Measurements from ENCODE around the gene TEX19. TPM values are rescaled to one million over a fixed set of nuclear protein-coding genes. Genes with fewer than 3 reads are reported as not detected.

Gene TEX19
- total and polyA plus RNA-seq, 9 of the 15 experiments (the other 6 are each of a cell fraction or from before 2014, with no cell fraction given): 0.10 to 4.9 (median 1.9) TPM

GRCh38 chr17:82331345-82331939, 27.6 kb upstream of the TEX19 start:
- no peak for DNase-seq (ENCODE audit: extremely low read depth in 1 of 4, low spot score in 3 of 4)
- H3K79me2 ChIP-seq (ENCODE audit: control insufficient read depth, insufficient read depth, low read length): peaks cover 11% of the 10 kb centered on the region; the same call in 2 of the 3 replicates
- H3K4me2 ChIP-seq (ENCODE audit: insufficient read depth, low read length): no peak overlapping the region
- POLR2A ChIA-PET: interaction anchor here (0.6 to 1.2 kb wide), 4 partner anchors 14 to 120 kb away, joined by 3 to 4 read pairs (median 4); no protein-coding TSS in a partner anchor
- no peaks in the 10 kb centered on the region for H3K9me3 ChIP-seq (replicated peaks; ENCODE audit: control insufficient read depth, insufficient read depth, low read depth, low read length)
- 81% methylated on average over 25 of the region's 25 CpGs for WGBS (ENCODE audit: insufficient coverage, low coverage, missing lambda C conversion rate)
- BruUV-seq (replicated peaks): no TSS peak
- H2AFZ ChIP-seq (ENCODE audit: low read depth, low read length): no peak overlapping the region
- no peaks in the 10 kb centered on the region for H3K9me1 ChIP-seq (ENCODE audit: control insufficient read depth, insufficient read depth, low read length)
- no peaks in the 10 kb centered on the region for H3K27me3 ChIP-seq (ENCODE audit: control insufficient read depth in 2 of 2, insufficient read depth in 2 of 2, low read length in 2 of 2)
- CTCF ChIA-PET (ENCODE audit: low intra/inter-chr PET ratio): no interaction called here
- TF ChIP-seq, protein P1, sequence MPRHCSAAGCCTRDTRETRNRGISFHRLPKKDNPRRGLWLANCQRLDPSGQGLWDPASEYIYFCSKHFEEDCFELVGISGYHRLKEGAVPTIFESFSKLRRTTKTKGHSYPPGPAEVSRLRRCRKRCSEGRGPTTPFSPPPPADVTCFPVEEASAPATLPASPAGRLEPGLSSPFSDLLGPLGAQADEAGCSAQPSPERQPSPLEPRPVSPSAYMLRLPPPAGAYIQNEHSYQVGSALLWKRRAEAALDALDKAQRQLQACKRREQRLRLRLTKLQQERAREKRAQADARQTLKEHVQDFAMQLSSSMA (CRISPR knock-in tag; IDR thresholded peaks at IDR 0.05): no peak
- TF ChIP-seq CTBP1 (IDR thresholded peaks at IDR 0.05; ENCODE audit: borderline replicate concordance): no peak
- TF ChIP-seq SRSF1 (IDR thresholded peaks at IDR 0.05; ENCODE audit: low read depth, low read length): no peak
- TF ChIP-seq ETV5 (CRISPR knock-in tag; IDR thresholded peaks at IDR 0.05; ENCODE audit: low read depth): no peak
- peak; percentile 45; the same call in 1 of the 2 replicates for TF ChIP-seq GABPB1 (CRISPR knock-in tag; IDR thresholded peaks at IDR 0.05)
- no peak for TF ChIP-seq PHF8 (IDR thresholded peaks at IDR 0.05; ENCODE audit: borderline replicate concordance, low read length)
- no peak for TF ChIP-seq ZNF41 (CRISPR knock-in tag; conservative IDR thresholded peaks at IDR 0.05)
- no peak for TF ChIP-seq POLR3A (IDR thresholded peaks at IDR 0.05; ENCODE audit: borderline replicate concordance, extremely low read depth, insufficient read depth, insufficient read length)
- TF ChIP-seq PHB2 (IDR thresholded peaks at IDR 0.05; ENCODE audit: low read depth): no peak
- TF ChIP-seq CREBBP (IDR thresholded peaks at IDR 0.05; ENCODE audit: low read depth, low read length): no peak
- TF ChIP-seq MLLT1 (IDR thresholded peaks at IDR 0.05): 0 out of 4 replicates have a peak, but pooled peaks of 1 of the 2 experiments have one; percentile 14
- no peak for TF ChIP-seq TCFL5 (CRISPR knock-in tag; conservative IDR thresholded peaks at IDR 0.05)
- TF ChIP-seq ELF4 (CRISPR knock-in tag; IDR thresholded peaks at IDR 0.05): no peak
- TF ChIP-seq ZFP36 (IDR thresholded peaks at IDR 0.05; ENCODE audit: low read depth, low read length, partially characterized antibody): no peak
- no peak for TF ChIP-seq ZBTB1 (CRISPR knock-in tag; IDR thresholded peaks at IDR 0.05; ENCODE audit: borderline replicate concordance, low read depth)
- ATAC-seq: no peak
- H3K27ac ChIP-seq (ENCODE audit: extremely low read depth, low read depth, low read length): no peak overlapping the region
- FAIRE-seq: peak; percentile 11
- H3K9ac ChIP-seq (ENCODE audit: insufficient read depth in 1 of 2, low read depth in 2 of 2, low read length in 2 of 2): 0 out of 4 replicates have a peak overlapping the region, but pooled peaks of 1 of the 2 experiments have one; percentile 20
- H4K20me1 ChIP-seq (replicated peaks; ENCODE audit: control insufficient read depth, insufficient read depth, low read length): no peaks in the 10 kb centered on the region
- no peak overlapping the region for H3K4me3 ChIP-seq
- in situ Hi-C loops (cut with MboI) (no loop called here), intact Hi-C loops (cut with micrococcal nuclease) (no loop called here)
- peaks cover 37 to 99% of the 10 kb centered on the region in 2 experiments for H3K4me1 ChIP-seq (replicated peaks in 1 of 2; ENCODE audit: control insufficient read depth in 2 of 2, insufficient read depth in 2 of 2, low read length in 2 of 2)
- H3K36me3 ChIP-seq (ENCODE audit: control insufficient read depth, insufficient read depth, low read length): no peaks in the 10 kb centered on the region
